GM21390 (cell line): ENCODE measurements around the gene RNF115.

Source experiments
- ATAC-seq: cut with Tn5 transposase; IDR thresholded peaks from one replicate; pipeline ENCODE4 v1.9.1; 2021; ENCODE audit not compliant: unreplicated experiment

The RNF115 gene

DNA sequence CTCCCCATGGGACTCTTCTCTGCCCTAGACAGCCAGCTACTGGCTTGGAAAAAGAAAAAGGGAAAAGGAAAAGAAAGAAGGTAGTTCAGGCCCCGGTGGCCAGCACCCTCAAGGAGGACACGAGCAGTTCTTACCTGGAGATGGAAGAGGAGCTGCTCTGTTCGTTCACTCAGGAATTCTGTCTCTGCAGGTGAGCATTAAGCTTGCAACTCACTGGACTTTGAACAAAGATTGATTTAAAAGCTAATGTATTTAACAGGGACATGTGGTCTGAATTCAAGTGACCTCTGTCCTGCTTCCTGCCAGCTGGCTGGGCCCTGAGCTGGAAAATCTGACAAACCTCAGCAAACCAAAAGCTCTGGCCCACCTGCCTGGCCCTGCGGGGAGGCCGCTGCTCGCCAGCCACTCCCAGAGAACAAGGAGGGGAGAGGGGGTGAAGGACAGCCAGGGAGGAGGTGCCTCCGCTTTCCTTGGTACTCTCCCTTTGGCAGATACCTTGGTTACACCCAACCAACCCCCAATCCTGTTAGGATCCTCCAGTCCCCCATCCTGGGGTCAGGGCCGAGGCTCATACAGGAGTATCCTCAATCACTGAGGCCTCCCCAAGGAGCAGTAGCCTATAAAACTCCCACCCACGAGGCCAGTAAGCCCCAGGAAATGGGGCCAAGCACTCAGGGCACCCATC lies 116.6 kb downstream of the RNF115 start, which contains the start of gene PDZK1:
PDZK1 (minus strand) TSS at position 186 of the 685 bp plus-strand sequence. CDS start 19,347 bp downstream, outside the sequence.
- ATAC-seq, result no peak

DNA sequence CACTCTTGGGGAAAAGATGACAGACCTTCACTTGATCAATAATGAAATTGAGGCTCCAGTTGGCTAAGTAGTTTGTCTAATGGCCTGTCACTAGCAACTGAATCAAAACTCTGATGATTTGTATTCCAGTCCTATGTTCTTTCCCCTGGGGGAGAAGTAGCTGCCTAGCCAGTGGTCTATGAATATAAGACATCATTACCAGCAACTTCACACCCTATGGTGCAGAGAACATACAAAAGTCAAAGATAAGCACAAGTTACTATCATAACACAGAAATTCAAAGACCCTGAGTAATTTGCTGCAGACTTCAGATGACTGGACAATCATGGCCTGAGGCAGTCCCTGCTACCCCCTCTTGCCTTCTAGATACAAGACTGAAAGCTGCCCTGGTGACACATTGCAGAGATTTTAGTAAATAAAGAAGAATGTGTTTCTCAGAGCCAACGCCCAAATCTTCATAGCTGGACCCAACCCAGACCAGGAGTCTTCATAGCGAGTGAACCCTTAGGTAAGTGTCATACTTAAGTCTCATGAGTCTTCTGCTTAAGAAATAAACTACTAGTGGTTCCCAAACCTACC lies 117.7 kb downstream of the RNF115 start:
- no peak for ATAC-seq

DNA sequence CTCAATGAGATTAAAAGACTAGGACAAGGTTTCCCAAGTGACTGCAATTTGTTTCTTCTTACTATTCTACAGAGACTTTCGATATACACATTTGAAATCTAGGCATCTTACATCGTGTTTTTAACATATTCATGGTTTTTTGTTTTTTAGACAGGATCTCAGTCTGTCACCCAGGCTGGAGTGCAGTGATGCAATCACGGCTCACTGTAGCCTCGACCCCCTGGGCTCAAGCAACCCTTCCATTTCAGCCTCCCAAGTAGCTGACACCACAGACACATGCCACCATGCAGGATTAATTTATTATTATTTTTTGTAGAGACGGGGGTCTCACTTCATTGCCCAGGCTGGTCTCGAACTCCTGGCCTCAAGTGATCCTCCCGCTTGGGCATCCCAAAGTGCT lies 118.3 kb downstream of the RNF115 start:
- no peak for ATAC-seq

DNA sequence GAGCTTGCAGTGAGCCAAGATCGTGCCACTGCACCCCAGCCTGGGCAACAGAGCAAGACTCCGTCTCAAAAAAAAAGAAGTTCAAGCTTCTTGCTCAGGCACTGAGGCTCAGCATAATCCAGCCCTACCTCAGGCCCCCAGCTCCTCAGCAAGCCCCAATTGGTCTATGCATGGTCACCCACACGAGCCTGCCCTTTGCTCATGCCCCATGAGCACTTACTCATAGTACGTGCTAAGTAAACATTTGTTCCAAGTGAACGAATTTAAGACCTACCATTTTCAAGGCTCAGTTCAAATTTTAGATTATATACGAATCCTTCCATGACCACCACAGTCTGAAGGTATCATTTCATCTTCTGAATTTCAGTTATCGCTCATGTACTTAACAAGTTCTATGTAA lies 121.1 kb downstream of the RNF115 start:
- ATAC-seq, result no peak

DNA sequence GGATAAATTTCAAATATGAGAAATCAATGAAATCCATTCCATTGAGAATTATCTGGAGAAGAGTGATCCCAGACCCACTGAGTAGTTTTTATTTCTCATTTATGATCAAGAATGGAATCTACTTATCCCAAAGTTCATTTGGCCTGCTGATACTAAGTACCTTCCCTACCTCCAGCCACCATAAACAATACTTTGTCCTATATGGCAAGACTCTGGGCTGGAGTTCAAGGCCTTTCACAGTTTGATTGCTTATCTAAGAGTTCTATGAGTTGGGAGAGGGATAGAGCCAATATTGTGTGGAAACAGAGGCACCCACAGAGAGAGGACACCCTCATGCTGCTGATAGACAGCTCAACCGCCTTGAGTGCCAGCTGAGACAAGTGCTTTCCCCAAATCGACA lies 121.8 kb downstream of the RNF115 start:
- no peak for ATAC-seq

DNA sequence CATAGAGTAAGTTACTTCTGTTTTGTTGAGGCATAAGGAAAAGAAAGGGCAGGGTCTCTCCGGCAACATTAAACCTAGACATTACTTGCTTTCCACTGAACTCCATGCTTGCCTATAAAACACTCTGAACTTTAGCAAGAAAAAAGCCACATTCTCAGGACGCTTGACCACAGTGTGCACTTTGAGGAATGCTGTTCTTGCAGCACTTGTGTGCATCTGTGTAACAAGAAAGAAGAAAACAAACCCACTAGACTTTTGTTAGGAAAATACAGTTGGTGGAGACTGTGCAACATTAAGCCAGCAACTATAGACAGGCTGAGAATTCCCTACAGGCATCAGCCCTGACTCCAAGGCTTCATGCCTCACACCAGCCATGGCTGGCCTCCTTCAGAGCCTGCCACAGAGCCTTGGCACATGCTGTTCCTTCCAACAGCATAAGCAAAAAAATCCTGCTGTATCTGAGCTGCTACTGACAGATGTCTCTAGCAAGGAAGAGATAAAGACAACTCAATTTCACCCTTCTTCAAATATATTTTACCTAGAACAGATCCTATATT lies 122.5 kb downstream of the RNF115 start:
- no peak for ATAC-seq

DNA sequence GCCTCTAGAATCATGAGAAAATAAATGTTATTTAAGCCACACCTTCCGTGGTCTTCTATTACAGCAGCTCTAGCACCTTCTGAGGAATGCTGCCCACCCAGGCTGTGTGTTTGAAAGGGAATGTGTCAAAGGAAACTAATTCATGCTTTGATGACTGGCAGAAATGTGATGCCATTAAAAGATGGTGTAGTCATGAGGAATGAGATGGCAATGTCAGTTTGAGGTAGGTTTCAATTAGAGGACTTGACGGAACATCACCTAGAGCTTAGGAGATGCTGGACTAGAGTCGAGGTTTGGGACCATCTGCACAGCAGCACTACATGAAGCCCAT lies 127.3 kb downstream of the RNF115 start:
- no peak for ATAC-seq

DNA sequence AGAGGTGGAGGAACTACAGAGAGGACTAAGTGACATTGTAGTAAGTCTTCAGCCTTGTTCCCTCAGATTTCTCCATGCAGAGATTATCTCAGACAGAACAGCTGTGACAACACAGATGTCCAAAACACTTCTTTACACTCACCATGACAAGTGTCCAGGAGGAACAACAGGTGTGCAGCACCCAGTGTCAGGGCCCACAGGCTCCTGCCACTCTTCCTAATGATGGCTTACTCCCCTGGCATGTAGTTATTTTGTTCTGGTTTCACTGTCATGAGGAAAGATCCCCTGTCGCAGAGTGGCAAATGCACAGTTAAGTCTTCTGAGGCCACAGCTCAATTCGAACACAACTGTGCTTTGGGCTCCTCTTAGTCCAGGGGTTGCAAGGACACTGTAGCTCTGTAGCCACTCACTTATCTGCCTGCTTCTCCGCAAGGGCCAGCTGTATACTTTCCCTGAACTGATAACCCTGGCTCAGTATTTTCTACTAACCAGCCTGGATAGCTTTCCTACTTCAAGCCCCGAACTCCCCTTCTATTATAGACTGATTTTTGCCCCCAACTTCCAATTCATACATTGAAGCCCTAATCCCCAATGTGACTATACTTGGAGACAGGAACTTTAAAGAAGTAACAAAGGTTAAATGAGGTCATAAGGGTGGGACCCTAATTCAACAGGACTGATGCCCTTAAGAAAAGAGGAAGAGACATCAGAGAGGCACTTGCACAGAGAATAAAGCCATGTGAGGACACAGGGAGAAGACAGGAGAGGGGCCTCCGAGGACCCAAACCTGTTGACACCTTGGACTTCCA lies 127.9 kb downstream of the RNF115 start:
- ATAC-seq, result no peak

DNA sequence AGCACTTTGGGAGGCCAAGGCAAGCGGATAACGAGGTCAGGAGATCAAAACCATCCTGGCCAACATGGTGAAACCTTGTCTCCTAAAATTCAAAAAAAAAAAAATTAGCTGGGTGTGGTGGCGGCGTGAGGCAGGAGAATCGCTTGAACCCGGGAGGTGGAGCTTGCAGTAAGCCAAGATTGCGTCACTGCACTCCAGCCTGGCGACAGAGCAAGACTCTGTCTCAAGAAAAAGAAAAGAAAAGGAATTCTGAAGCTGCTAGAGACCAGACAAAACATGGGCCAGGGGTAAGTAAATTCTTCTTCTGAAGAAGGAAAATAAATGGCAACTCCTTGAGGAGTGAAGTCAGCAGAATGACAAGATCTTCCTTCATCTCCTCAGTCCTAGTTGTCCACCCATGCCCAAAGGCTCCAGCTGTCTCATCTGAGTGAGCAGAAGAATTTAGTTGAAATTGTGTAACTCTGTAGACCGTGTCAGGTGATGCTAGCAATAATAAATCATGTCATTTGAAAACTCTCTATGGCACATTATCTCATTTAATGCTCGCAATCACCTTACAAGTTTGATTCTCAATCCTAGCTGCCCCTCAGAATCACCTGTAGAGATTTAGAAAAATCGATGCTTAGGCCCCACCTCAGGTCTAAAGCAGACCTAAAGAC lies 131.0 kb downstream of the RNF115 start:
- no peak for ATAC-seq

DNA sequence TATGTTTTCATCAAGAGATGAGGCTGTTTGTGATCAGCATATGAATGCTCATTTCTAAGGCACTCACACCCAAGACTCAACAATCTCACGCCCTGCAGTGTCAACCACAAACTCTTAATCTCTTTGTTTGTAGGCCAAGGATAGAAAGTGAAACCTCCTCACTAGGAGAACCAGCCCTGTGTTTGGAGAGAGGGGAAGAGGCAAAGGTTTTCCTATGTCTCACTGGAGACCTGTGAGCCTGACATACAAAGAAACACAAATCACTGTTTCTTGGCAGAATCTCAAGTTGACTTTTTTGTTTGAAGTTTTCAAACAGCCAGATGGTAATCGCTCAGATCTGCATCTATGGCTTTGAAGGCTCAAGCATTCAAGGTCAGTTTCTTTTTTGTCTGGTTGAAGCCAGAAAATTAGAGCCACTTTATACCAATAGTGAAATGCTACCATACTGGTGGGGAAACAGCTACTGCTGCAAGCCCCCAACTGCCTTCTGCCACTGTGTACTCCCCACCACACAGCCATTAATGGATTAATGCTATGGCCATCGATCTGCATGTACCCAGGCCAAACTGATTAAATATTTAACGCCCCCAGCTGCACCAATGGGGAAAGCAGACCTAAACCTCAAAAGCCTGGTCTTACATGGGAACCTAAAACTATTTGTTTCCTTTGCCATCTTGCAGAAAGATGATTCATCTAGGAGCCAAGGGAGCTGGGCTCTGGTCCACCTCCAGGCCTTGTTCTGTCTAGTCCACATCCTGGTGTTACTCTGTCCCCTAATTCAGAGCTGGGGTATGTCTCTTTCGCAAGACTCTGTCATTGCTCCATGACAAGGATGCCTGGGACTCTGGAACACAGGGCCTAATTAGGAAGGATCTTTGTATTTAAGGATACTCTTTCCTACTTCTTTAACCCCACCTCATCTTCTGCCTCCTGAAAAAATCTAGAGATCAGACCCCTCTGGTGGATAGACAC lies 133.0 kb downstream of the RNF115 start:
- ATAC-seq, result no peak

DNA sequence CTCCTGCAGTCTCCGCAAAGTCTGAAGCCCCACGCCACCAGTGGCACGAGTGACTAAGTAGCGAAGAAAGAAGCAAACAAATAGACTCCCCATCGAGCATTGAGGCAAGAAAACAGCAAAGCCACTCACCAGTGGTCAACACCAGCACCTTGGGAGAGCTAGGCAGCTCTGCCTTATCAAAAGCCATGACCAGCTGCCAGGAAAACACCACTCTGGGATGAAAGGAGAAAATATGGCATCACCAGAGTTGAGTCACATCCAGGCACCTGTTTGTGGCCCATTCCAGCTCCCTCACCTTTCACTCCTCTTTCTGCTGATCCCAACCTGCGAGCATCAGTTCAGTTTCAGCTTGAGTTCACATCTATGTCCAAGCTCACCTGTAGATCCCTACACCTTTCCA lies 134.0 kb downstream of the RNF115 start:
- no peak for ATAC-seq

DNA sequence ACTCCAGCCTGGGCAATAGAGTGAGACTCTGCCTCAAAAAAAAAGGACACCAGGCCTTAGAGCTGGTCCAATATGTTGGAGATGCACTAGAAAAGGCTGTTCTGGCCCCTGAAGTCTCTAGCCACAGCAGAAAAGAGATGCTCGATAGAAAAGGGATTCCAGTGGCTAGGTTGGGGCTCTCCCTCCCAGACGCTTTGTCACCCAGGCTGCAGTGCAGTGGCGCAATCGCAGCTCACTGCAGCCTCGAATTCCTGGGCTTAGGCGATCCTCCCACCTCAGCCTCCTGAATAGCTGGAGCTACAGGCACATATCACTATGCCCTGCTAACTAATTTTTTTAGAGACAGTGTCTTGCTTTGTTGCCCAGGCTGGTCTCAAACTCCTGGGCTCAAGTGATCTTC lies 135.0 kb downstream of the RNF115 start:
- ATAC-seq, result no peak
